CD14-positive monocyte (primary cell): ENCODE results near the gene KIF26B. TPM values are rescaled to one million over a fixed set of nuclear protein-coding genes. Genes with fewer than 3 reads are reported as not detected.

ENCODE experiments used
- DNase-seq, 3 donors: peaks; one replicate each; pipeline ENCODE4 v3.0.0-alpha.2; 2011 to 2022
- H2AFZ ChIP-seq: 2 replicates; pipeline ENCODE4 v1.6.0; 2012; ENCODE audit warnings: mild to moderate bottlenecking, low read depth, low read length, inconsistent platforms; ENCODE audit not compliant: insufficient read depth, poor library complexity, severe bottlenecking
- H3K27ac ChIP-seq, 2 donors: 1 replicate in 1 of 2; 2 replicates in 1 of 2; pipeline ENCODE4 v1.5.1; 2012 to 2013; ENCODE audit warnings: low read length in 2 of 2, control low read depth in 1 of 2, inconsistent platforms in 1 of 2, low read depth in 1 of 2, mild to moderate bottlenecking in 1 of 2
- H3K27me3 ChIP-seq, 2 donors: one replicate each; pipeline versions ENCODE4 v1.6.0 to v1.6.1; 2011 to 2013; ENCODE audit warnings: low read length in 2 of 2; ENCODE audit not compliant: control insufficient read depth in 2 of 2, insufficient read depth in 2 of 2
- H3K36me3 ChIP-seq, 2 donors: replicated peaks in 1 of 2; 1 replicate in 1 of 2; 2 replicates in 1 of 2; pipeline versions ENCODE4 v1.5.1 to v1.6.1; 2012 to 2013; ENCODE audit warnings: low read length in 2 of 2, control low read depth in 1 of 2, inconsistent platforms in 1 of 2, mild to moderate bottlenecking in 1 of 2; ENCODE audit not compliant: insufficient read depth in 2 of 2, control insufficient read depth in 1 of 2
- H3K4me1 ChIP-seq, 2 donors: 1 replicate in 1 of 2; 2 replicates in 1 of 2; pipeline versions ENCODE4 v1.5.1 to v1.6.1; 2012 to 2013; ENCODE audit warnings: low read length in 2 of 2, control low read depth in 1 of 2, inconsistent platforms in 1 of 2, mild to moderate bottlenecking in 1 of 2, moderate library complexity in 1 of 2; ENCODE audit not compliant: insufficient read depth in 2 of 2, control insufficient read depth in 1 of 2
- H3K4me2 ChIP-seq: replicated peaks from 2 replicates; pipeline ENCODE3; 2012; ENCODE audit warnings: low read length, moderate library complexity, mild to moderate bottlenecking; ENCODE audit not compliant: poor library complexity, severe bottlenecking; ENCODE audit errors: extremely low read depth
- H3K4me3 ChIP-seq, 3 experiments: fragments of 200-600 bp in 1 of 3; sonication (generic) in 1 of 3; replicated peaks in 1 of 3; 1 replicate in 2 of 3; 2 replicates in 1 of 3; pipeline ENCODE4 v1.5.1; 2011 to 2013; ENCODE audit warnings: low read length in 3 of 3, mild to moderate bottlenecking in 3 of 3, control low read depth in 2 of 3, low read depth in 2 of 3, inconsistent platforms in 1 of 3, moderate library complexity in 1 of 3
- H3K79me2 ChIP-seq: 2 replicates; pipeline ENCODE4 v1.6.0; 2012; ENCODE audit warnings: mild to moderate bottlenecking, control low read depth, inconsistent platforms, low read length, moderate library complexity; ENCODE audit not compliant: insufficient read depth
- H3K9ac ChIP-seq: 2 replicates; pipeline ENCODE4 v1.6.0; 2017; ENCODE audit warnings: low read length, mild to moderate bottlenecking; ENCODE audit not compliant: insufficient read depth, poor library complexity, severe bottlenecking
- H3K9me3 ChIP-seq, 2 donors: replicated peaks in 1 of 2; 1 replicate in 1 of 2; 2 replicates in 1 of 2; pipeline versions ENCODE4 v1.5.1 to v1.6.1; 2012 to 2013; ENCODE audit warnings: low read length in 2 of 2, control low read depth in 1 of 2; ENCODE audit not compliant: control insufficient read depth in 1 of 2, insufficient read depth in 1 of 2
- H4K20me1 ChIP-seq: 2 replicates; pipeline ENCODE4 v1.6.0; 2012; ENCODE audit warnings: mild to moderate bottlenecking, low read length, control low read depth, moderate library complexity; ENCODE audit not compliant: insufficient read depth
- H3K27ac Mint-ChIP-seq, 7 donors: one replicate each; pipeline ENCODE4 v1.8.0; 2020; ENCODE audit warnings: mild to moderate bottlenecking in 7 of 7, mixed read lengths in 7 of 7, moderate library complexity in 6 of 7, inconsistent platforms in 2 of 7
- H3K27me3 Mint-ChIP-seq, 3 donors: one replicate each; pipeline ENCODE4 v1.8.0; 2021 to 2022; ENCODE audit warnings: low read depth in 3 of 3, mild to moderate bottlenecking in 3 of 3, mixed read lengths in 3 of 3, moderate library complexity in 3 of 3, inconsistent platforms in 1 of 3
- H3K36me3 Mint-ChIP-seq, 2 donors: one replicate each; pipeline ENCODE4 v1.8.0; 2020; ENCODE audit warnings: mixed read lengths in 2 of 2, inconsistent platforms in 1 of 2, mild to moderate bottlenecking in 1 of 2
- H3K4me1 Mint-ChIP-seq: one replicate; pipeline ENCODE4 v1.8.0; 2020; ENCODE audit warnings: mild to moderate bottlenecking, mixed read lengths
- H3K4me3 Mint-ChIP-seq, 2 donors: one replicate each; pipeline ENCODE4 v1.8.0; 2020; ENCODE audit warnings: mild to moderate bottlenecking in 2 of 2, mixed read lengths in 2 of 2, moderate library complexity in 1 of 2
- H3K9me3 Mint-ChIP-seq, 7 donors: one replicate each; pipeline ENCODE4 v1.8.0; 2020 to 2022; ENCODE audit warnings: mixed read lengths in 7 of 7, mild to moderate bottlenecking in 6 of 7, moderate library complexity in 6 of 7, inconsistent platforms in 2 of 7
- CTCF ChIP-seq: fragments of 200-600 bp; IDR thresholded peaks from one replicate; pipeline ENCODE4 v1.8.0; 2022; ENCODE audit warnings: antibody characterized with exemption, mild to moderate bottlenecking
- WGBS: methylation state at CpG from one replicate; pipeline ENCODE4 v1.1.5; 2013; ENCODE audit warnings: missing lambda C conversion rate; ENCODE audit not compliant: insufficient coverage; 5-methylcytosine and 5-hydroxymethylcytosine counted together
- intact Hi-C, 2 donors: fragments of 100-400 bp; cut with micrococcal nuclease; formaldehyde crosslinking; loops; one replicate each; pipeline versions ENCODE4 v1.15.0 to v1.15.1; 2023
- polyA plus RNA-seq, 3 donors: library from polyadenylated mRNA; depleted of rRNA in 1 of 3; unstranded in 2 of 3; stranded (reverse) in 1 of 3; fragments of 300-500 nt in 2 of 3; fragments of >200 nt in 1 of 3; fragmentation: Illumina TruSeq in 2 of 3; gene quantifications; 1 replicate in 2 of 3; 2 replicates in 1 of 3; pipeline ENCODE4 v1.2.3, GENCODE V29; 2012 to 2021

Gene KIF26B
- polyA plus RNA-seq, 3 donors, result 0.01 to 0.05 TPM; not detected in 1

DNA sequence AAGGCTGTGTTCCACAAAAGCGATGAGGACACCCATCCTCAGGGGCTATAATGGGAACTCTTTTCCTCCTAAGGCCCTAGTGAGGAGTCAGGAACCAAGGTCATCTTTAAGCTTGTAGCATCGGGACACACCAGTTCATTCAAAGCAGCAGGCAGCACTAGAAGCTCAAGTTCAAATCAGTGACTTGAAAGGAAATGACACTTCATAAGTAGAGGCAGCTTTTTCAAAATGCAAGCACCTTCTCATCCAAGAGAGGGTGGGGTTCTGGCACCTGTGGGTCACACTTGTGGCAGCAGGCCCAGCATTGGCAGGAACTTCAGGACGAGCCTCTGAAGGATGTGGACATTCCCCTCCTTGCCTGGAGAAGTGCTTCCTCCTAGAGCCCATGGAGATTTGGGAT, 496.3 kb downstream of the KIF26B start:
- Histone ChIP-seq H3K27ac (no peak overlapping the region), H3K9me3 (no peaks in the 10 kb centered on the region), H3K4me1 (peaks cover 0 to 5% of the 10 kb centered on the region in 2 donors), H3K4me2 (no peak overlapping the region), H4K20me1 (no peaks in the 10 kb centered on the region), H3K36me3 (no peaks in the 10 kb centered on the region), H3K9ac (no peak overlapping the region), H2AFZ (no peak overlapping the region), H3K4me3 (no peak overlapping the region), H3K79me2 (no peaks in the 10 kb centered on the region), H3K27me3 (no peaks in the 10 kb centered on the region)
- Mint-ChIP-seq H3K4me1 (peaks cover 8% of the 10 kb centered on the region), H3K27ac (no peak overlapping the region), H3K9me3 (peaks cover 0 to 4% (median under 1%) of the 10 kb centered on the region in 7 donors), H3K36me3 (peaks cover 3 to 4% of the 10 kb centered on the region in 2 donors), H3K4me3 (no peak overlapping the region), H3K27me3 (peaks cover 1 to 25% (median 20%) of the 10 kb centered on the region in 3 donors)
- TF ChIP-seq CTCF, result no peak
- intact Hi-C loops, result no loop called here
- WGBS, result 84% methylated on average over 2 of the region's 3 CpGs
- no peak for DNase-seq

- H3K36me3 ChIP-seq, result no peaks in the 10 kb centered on the region
- no peak overlapping the region for H3K4me3 Mint-ChIP-seq
- peaks cover 0 to 5% of the 10 kb centered on the region in 2 donors for H3K4me1 ChIP-seq
- H3K36me3 Mint-ChIP-seq, result peaks cover 0 to 4% of the 10 kb centered on the region in 2 donors
- H3K27me3 Mint-ChIP-seq, result peaks cover 1 to 24% (median 20%) of the 10 kb centered on the region in 3 donors
- no peak overlapping the region for H3K9ac ChIP-seq
- H2AFZ ChIP-seq, result no peak overlapping the region
- H4K20me1 ChIP-seq, result no peaks in the 10 kb centered on the region
- DNase-seq, result no peak
- H3K9me3 ChIP-seq, result no peaks in the 10 kb centered on the region
- H3K4me2 ChIP-seq, result no peak overlapping the region
- H3K27ac ChIP-seq, result no peak overlapping the region
- H3K9me3 Mint-ChIP-seq, result peaks cover 0 to 4% (median 0%) of the 10 kb centered on the region in 7 donors
- no CpG with 5 or more reads among the region's 4 CpGs for WGBS
- H3K27ac Mint-ChIP-seq, result no peak overlapping the region
- H3K27me3 ChIP-seq, result no peaks in the 10 kb centered on the region
- no peak overlapping the region for H3K4me3 ChIP-seq
- H3K4me1 Mint-ChIP-seq, result peaks cover 8% of the 10 kb centered on the region
- intact Hi-C loops, result no loop called here
- H3K79me2 ChIP-seq, result no peaks in the 10 kb centered on the region
- TF ChIP-seq CTCF, result no peak
Measured at GRCh38 chr1:245652116-245652515, 497.3 kb downstream of the KIF26B start.
